ENCODE results near the gene IL4I1.

The IL4I1 gene

DNA sequence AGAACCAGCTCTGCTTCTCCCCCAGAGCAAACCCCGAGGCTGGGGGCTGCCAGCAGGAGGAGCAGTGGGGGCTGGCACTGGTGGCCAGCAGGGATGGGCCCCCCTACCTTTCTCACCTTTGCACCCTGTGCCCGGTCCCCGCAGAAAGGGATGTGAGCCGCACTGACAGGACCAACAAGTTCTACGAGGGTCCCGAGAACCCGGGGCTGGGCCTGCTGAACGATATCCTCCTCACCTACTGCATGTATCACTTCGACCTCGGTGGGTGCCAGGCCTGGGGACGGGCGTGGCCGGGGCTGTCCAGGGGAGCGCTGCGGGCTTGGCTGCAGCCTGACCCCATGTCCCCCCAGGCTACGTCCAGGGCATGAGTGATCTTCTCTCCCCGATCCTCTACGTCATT, 12.6 kb downstream of the IL4I1 start:
- no peaks in the 10 kb centered on the region for H3K4me1 ChIP-seq (ENCODE audit: control insufficient read depth, low read depth, low read length)
- H3K18ac ChIP-seq (ENCODE audit: low read length): no peak overlapping the region
- H2AK5ac ChIP-seq (ENCODE audit: low read length): no peak overlapping the region
- whole genome bisulfite sequencing (ENCODE audit: extremely low coverage, insufficient coverage, low lambda C conversion rate): no CpG with 5 or more reads among the region's 18 CpGs
- no peak overlapping the region for H4K8ac ChIP-seq (ENCODE audit: low read depth, low read length)
- no peak overlapping the region for H3K4me3 ChIP-seq (ENCODE audit: low read length)
- H3K56ac ChIP-seq (ENCODE audit: low read length): no peak overlapping the region
- DNase-seq: no peak
- H4K5ac ChIP-seq (ENCODE audit: low read length): no peak overlapping the region
- no peak overlapping the region for H3K4me2 ChIP-seq (ENCODE audit: low read length)
- H2BK15ac ChIP-seq (replicated peaks; ENCODE audit: low read depth): no peak overlapping the region
- peaks cover 2% of the 10 kb centered on the region for H3K79me2 ChIP-seq (ENCODE audit: control insufficient read depth, insufficient read depth, low read length)
- H3K9ac ChIP-seq (ENCODE audit: low read length): no peak overlapping the region
- no peak overlapping the region for H2BK5ac ChIP-seq (ENCODE audit: low read length)
- H3K79me1 ChIP-seq (ENCODE audit: low read length): peaks cover 6% of the 10 kb centered on the region
- H3K4ac ChIP-seq (ENCODE audit: low read depth, low read length): no peak overlapping the region
- no peak overlapping the region for H3K23ac ChIP-seq (ENCODE audit: low read length)
- no peak overlapping the region for H3K27ac ChIP-seq (ENCODE audit: low read depth, low read length)
- no peaks in the 10 kb centered on the region for H3K27me3 ChIP-seq (ENCODE audit: insufficient read depth, low read length, poor library complexity)
- H3K36me3 ChIP-seq (ENCODE audit: control insufficient read depth, insufficient read depth, low read length): peaks cover 4% of the 10 kb centered on the region
- H2BK120ac ChIP-seq (ENCODE audit: low read depth, low read length): no peak overlapping the region

DNA sequence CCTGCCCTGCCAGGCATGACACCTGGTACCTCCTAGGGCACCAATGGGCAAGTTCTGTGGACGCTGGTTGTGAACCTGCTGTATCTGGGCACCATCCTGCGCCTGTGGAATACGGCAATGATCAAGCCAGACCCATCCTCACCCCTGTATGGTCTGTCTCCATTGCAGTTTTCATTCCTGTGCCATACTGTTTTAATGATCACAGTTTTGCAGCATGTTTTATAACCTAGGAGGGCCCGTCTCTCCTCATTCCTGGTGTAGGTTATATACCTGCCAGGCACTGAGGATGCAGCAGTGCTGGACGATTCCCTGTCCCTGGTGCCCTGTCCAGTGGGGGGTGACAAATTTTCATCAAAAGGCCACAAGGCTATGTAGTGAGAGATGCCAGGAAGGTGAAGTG, 13.6 kb downstream of the IL4I1 start:
- Histone ChIP-seq H4K5ac (ENCODE audit: low read length) (no peak overlapping the region), H2BK15ac (replicated peaks; ENCODE audit: low read depth) (no peak overlapping the region), H2BK5ac (ENCODE audit: low read length) (no peak overlapping the region), H3K56ac (ENCODE audit: low read length) (no peak overlapping the region), H3K4ac (ENCODE audit: low read depth, low read length) (no peak overlapping the region), H3K9ac (ENCODE audit: low read length) (no peak overlapping the region), H2AK5ac (ENCODE audit: low read length) (no peak overlapping the region), H3K18ac (ENCODE audit: low read length) (no peak overlapping the region), H3K4me3 (ENCODE audit: low read length) (no peak overlapping the region), H3K4me2 (ENCODE audit: low read length) (no peak overlapping the region), H4K8ac (ENCODE audit: low read depth, low read length) (no peak overlapping the region), H3K4me1 (ENCODE audit: control insufficient read depth, low read depth, low read length) (peaks cover 4% of the 10 kb centered on the region), H3K27me3 (ENCODE audit: insufficient read depth, low read length, poor library complexity) (no peaks in the 10 kb centered on the region), H3K79me2 (ENCODE audit: control insufficient read depth, insufficient read depth, low read length) (peaks cover 2% of the 10 kb centered on the region), H3K27ac (ENCODE audit: low read depth, low read length) (no peak overlapping the region), H3K79me1 (ENCODE audit: low read length) (peaks cover 10% of the 10 kb centered on the region), H2BK120ac (ENCODE audit: low read depth, low read length) (no peak overlapping the region), H3K23ac (ENCODE audit: low read length) (no peak overlapping the region), H3K36me3 (ENCODE audit: control insufficient read depth, insufficient read depth, low read length) (peaks cover 4% of the 10 kb centered on the region)
- DNase-seq: no peak
- WGBS (ENCODE audit: extremely low coverage, insufficient coverage, low lambda C conversion rate): no CpG with 5 or more reads among the region's 5 CpGs

DNA sequence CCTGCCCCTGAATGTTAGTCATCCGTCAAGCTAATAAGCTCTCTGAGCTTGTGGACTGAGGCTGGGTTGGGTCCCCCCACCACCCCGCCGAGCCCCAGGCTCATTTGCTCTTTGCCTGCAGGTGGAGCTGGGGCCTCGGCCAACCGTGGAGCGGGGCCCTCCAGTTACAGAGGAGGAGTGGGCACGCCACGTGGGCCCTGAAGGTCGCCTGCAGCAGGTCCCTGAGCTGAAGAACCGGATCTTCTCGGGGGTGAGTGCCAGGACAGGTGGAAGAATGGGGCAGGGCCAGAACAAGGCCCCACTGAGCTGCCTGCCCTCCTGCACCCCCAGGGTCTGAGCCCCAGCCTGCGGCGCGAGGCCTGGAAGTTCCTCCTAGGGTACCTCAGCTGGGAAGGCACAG, 14.0 kb downstream of the IL4I1 start:
- Histone ChIP-seq H3K27ac (ENCODE audit: low read depth, low read length) (no peak overlapping the region), H2BK15ac (replicated peaks; ENCODE audit: low read depth) (no peak overlapping the region), H3K23ac (ENCODE audit: low read length) (no peak overlapping the region), H3K79me2 (ENCODE audit: control insufficient read depth, insufficient read depth, low read length) (peaks cover 2% of the 10 kb centered on the region), H3K27me3 (ENCODE audit: insufficient read depth, low read length, poor library complexity) (no peaks in the 10 kb centered on the region), H2BK120ac (ENCODE audit: low read depth, low read length) (no peak overlapping the region), H3K56ac (ENCODE audit: low read length) (no peak overlapping the region), H2BK5ac (ENCODE audit: low read length) (no peak overlapping the region), H3K4ac (ENCODE audit: low read depth, low read length) (no peak overlapping the region), H3K4me2 (ENCODE audit: low read length) (no peak overlapping the region), H2AK5ac (ENCODE audit: low read length) (no peak overlapping the region), H3K4me1 (ENCODE audit: control insufficient read depth, low read depth, low read length) (peaks cover 4% of the 10 kb centered on the region), H3K9ac (ENCODE audit: low read length) (no peak overlapping the region), H3K4me3 (ENCODE audit: low read length) (no peak overlapping the region), H3K18ac (ENCODE audit: low read length) (no peak overlapping the region), H4K8ac (ENCODE audit: low read depth, low read length) (no peak overlapping the region), H3K79me1 (ENCODE audit: low read length) (peaks cover 10% of the 10 kb centered on the region), H4K5ac (ENCODE audit: low read length) (no peak overlapping the region), H3K36me3 (ENCODE audit: control insufficient read depth, insufficient read depth, low read length) (peaks cover 4% of the 10 kb centered on the region)
- no peak for DNase-seq
- no CpG with 5 or more reads among the region's 14 CpGs for WGBS (ENCODE audit: extremely low coverage, insufficient coverage, low lambda C conversion rate)

DNA sequence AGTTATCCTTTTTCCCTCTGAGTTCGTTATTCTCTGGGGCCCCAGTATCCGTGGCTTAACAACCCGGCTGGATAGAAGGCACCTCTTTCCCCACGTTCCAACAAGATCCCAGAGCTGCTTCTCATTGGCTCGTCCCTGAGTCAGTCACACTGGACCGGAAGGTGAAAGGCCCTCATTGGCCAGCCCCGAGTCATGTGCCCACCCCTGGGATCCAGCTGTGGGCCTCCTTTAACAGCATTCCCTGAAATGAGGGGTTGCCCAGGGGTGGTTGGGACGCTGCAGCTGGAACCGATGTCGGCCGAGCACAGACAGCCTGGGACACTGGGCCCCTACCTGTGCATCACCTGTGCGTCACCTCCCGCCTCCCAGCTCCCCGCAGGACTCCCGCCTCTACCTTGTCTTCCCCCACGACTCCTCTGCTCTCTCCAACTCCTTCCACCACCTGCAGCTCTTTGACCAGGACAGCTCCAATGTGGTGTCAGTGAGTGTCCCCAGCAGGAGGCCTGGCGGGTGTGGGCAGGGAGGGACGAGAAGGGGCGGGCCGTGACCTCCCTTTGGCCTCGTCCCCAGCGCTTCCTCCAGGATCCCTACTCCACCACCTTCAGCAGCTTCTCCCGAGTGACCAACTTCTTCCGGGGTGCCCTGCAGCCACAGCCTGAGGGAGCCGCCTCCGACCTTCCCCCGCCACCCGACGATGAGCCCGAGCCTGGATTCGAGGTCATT, 14.9 kb downstream of the IL4I1 start:
- H3K27ac ChIP-seq (ENCODE audit: low read depth, low read length): no peak overlapping the region
- no peak overlapping the region for H3K23ac ChIP-seq (ENCODE audit: low read length)
- no peak overlapping the region for H4K5ac ChIP-seq (ENCODE audit: low read length)
- H3K79me1 ChIP-seq (ENCODE audit: low read length): peaks cover 10% of the 10 kb centered on the region
- H2BK120ac ChIP-seq (ENCODE audit: low read depth, low read length): no peak overlapping the region
- H2AK5ac ChIP-seq (ENCODE audit: low read length): no peak overlapping the region
- H3K4me1 ChIP-seq (ENCODE audit: control insufficient read depth, low read depth, low read length): peaks cover 4% of the 10 kb centered on the region
- H3K36me3 ChIP-seq (ENCODE audit: control insufficient read depth, insufficient read depth, low read length): peaks cover 4% of the 10 kb centered on the region
- no peak overlapping the region for H3K56ac ChIP-seq (ENCODE audit: low read length)
- peak; percentile 66 for DNase-seq
- no peak overlapping the region for H3K4ac ChIP-seq (ENCODE audit: low read depth, low read length)
- no peak overlapping the region for H3K9ac ChIP-seq (ENCODE audit: low read length)
- H4K8ac ChIP-seq (ENCODE audit: low read depth, low read length): no peak overlapping the region
- no peak overlapping the region for H3K4me3 ChIP-seq (ENCODE audit: low read length)
- WGBS (ENCODE audit: extremely low coverage, insufficient coverage, low lambda C conversion rate): no CpG with 5 or more reads among the region's 31 CpGs
- H2BK15ac ChIP-seq (replicated peaks; ENCODE audit: low read depth): no peak overlapping the region
- H3K4me2 ChIP-seq (ENCODE audit: low read length): no peak overlapping the region
- no peak overlapping the region for H3K18ac ChIP-seq (ENCODE audit: low read length)
- H2BK5ac ChIP-seq (ENCODE audit: low read length): no peak overlapping the region
- H3K27me3 ChIP-seq (ENCODE audit: insufficient read depth, low read length, poor library complexity): no peaks in the 10 kb centered on the region
- peaks cover 2% of the 10 kb centered on the region for H3K79me2 ChIP-seq (ENCODE audit: control insufficient read depth, insufficient read depth, low read length)

DNA sequence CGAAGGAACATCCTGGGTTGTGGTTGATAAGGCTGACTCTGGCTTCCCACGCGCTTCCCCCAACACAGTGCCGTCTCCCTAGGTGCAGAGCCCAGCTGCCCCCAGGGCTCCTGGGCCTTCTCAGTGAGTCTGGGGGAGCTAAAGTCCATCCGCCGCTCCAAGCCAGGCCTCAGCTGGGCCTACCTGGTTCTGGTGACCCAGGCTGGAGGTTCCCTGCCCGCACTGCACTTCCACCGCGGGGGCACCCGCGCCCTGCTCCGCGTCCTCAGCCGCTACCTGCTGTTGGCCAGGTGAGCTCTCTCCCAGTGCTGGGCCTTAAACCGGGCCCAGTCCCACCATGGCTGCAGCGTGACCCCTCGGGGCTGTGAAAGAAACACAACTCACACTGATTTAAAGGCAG, 15.5 kb downstream of the IL4I1 start:
- peaks cover 4% of the 10 kb centered on the region for H3K4me1 ChIP-seq (ENCODE audit: control insufficient read depth, low read depth, low read length)
- H3K56ac ChIP-seq (ENCODE audit: low read length): no peak overlapping the region
- no peak overlapping the region for H2BK120ac ChIP-seq (ENCODE audit: low read depth, low read length)
- DNase-seq: no peak
- WGBS (ENCODE audit: extremely low coverage, insufficient coverage, low lambda C conversion rate): no CpG with 5 or more reads among the region's 17 CpGs
- no peak overlapping the region for H3K4me3 ChIP-seq (ENCODE audit: low read length)
- no peak overlapping the region for H2AK5ac ChIP-seq (ENCODE audit: low read length)
- H3K27ac ChIP-seq (ENCODE audit: low read depth, low read length): no peak overlapping the region
- no peak overlapping the region for H4K8ac ChIP-seq (ENCODE audit: low read depth, low read length)
- no peak overlapping the region for H4K5ac ChIP-seq (ENCODE audit: low read length)
- peaks cover 2% of the 10 kb centered on the region for H3K79me2 ChIP-seq (ENCODE audit: control insufficient read depth, insufficient read depth, low read length)
- H3K27me3 ChIP-seq (ENCODE audit: insufficient read depth, low read length, poor library complexity): no peaks in the 10 kb centered on the region
- no peak overlapping the region for H3K18ac ChIP-seq (ENCODE audit: low read length)
- H3K4me2 ChIP-seq (ENCODE audit: low read length): no peak overlapping the region
- no peak overlapping the region for H2BK5ac ChIP-seq (ENCODE audit: low read length)
- peaks cover 4% of the 10 kb centered on the region for H3K36me3 ChIP-seq (ENCODE audit: control insufficient read depth, insufficient read depth, low read length)
- H2BK15ac ChIP-seq (replicated peaks; ENCODE audit: low read depth): no peak overlapping the region
- peaks cover 10% of the 10 kb centered on the region for H3K79me1 ChIP-seq (ENCODE audit: low read length)
- H3K4ac ChIP-seq (ENCODE audit: low read depth, low read length): no peak overlapping the region
- no peak overlapping the region for H3K23ac ChIP-seq (ENCODE audit: low read length)
- no peak overlapping the region for H3K9ac ChIP-seq (ENCODE audit: low read length)

All from mesendoderm (in vitro differentiated cells).